ENCODE measurements around the gene TMTC2.

TMTC2 gene

GRCh38 chr12:83042441-83043200 lies 355.9 kb downstream of the TMTC2 start:
- TF ChIP-seq YY1 (IDR thresholded peaks at IDR 0.05; ENCODE audit: low read depth) (no peak), CREB1 (IDR thresholded peaks at IDR 0.05; ENCODE audit: low read depth) (no peak), CEBPB (IDR thresholded peaks at IDR 0.05) (no peak)

- TF ChIP-seq CREB1 (IDR thresholded peaks at IDR 0.05; ENCODE audit: low read depth) (no peak), YY1 (IDR thresholded peaks at IDR 0.05; ENCODE audit: low read depth) (no peak), ZBTB7A (IDR thresholded peaks at IDR 0.05; ENCODE audit: low read depth) (no peak), TCF12 (IDR thresholded peaks at IDR 0.05; ENCODE audit: low read depth) (no peak), NFIC (IDR thresholded peaks at IDR 0.05) (no peak), EP300 (IDR thresholded peaks at IDR 0.05; ENCODE audit: borderline replicate concordance) (no peak), FOXM1 (IDR thresholded peaks at IDR 0.05; ENCODE audit: borderline replicate concordance, low read depth) (no peak), RAD21 (IDR thresholded peaks at IDR 0.05; ENCODE audit: low read depth) (no peak), CEBPB (IDR thresholded peaks at IDR 0.05) (no peak), USF1 (IDR thresholded peaks at IDR 0.05) (no peak), TEAD4 (IDR thresholded peaks at IDR 0.05) (no peak), EGR1 (IDR thresholded peaks at IDR 0.05) (no peak), REST (IDR thresholded peaks at IDR 0.05; ENCODE audit: low read depth) (no peak), TAF1 (IDR thresholded peaks at IDR 0.05; ENCODE audit: low read depth) (no peak)
Measured at GRCh38 chr12:83044736-83045135, 358.0 kb downstream of the TMTC2 start.

- no peak for TF ChIP-seq EGR1 (IDR thresholded peaks at IDR 0.05)
- no peak for TF ChIP-seq TCF12 (IDR thresholded peaks at IDR 0.05; ENCODE audit: low read depth)
- TF ChIP-seq TAF1 (IDR thresholded peaks at IDR 0.05; ENCODE audit: low read depth): no peak
- TF ChIP-seq CEBPB (IDR thresholded peaks at IDR 0.05): no peak
- TF ChIP-seq TEAD4 (IDR thresholded peaks at IDR 0.05): no peak
- no peak for TF ChIP-seq YY1 (IDR thresholded peaks at IDR 0.05; ENCODE audit: low read depth)
- no peak for TF ChIP-seq NFIC (IDR thresholded peaks at IDR 0.05)
- no peak for TF ChIP-seq CREB1 (IDR thresholded peaks at IDR 0.05; ENCODE audit: low read depth)
- TF ChIP-seq ZBTB7A (IDR thresholded peaks at IDR 0.05; ENCODE audit: low read depth): no peak
Measured at GRCh38 chr12:83046019-83046418, 359.3 kb downstream of the TMTC2 start.

GRCh38 chr12:83049306-83049705 lies 362.6 kb downstream of the TMTC2 start:
- TF ChIP-seq TEAD4 (IDR thresholded peaks at IDR 0.05) (no peak), EP300 (IDR thresholded peaks at IDR 0.05; ENCODE audit: borderline replicate concordance) (no peak), REST (IDR thresholded peaks at IDR 0.05; ENCODE audit: low read depth) (no peak), FOXM1 (IDR thresholded peaks at IDR 0.05; ENCODE audit: borderline replicate concordance, low read depth) (no peak), TCF12 (IDR thresholded peaks at IDR 0.05; ENCODE audit: low read depth) (no peak), CEBPB (IDR thresholded peaks at IDR 0.05) (no peak), MAX (IDR thresholded peaks at IDR 0.05) (no peak), NFIC (IDR thresholded peaks at IDR 0.05) (no peak), USF1 (IDR thresholded peaks at IDR 0.05) (no peak), RAD21 (IDR thresholded peaks at IDR 0.05; ENCODE audit: low read depth) (no peak), CREB1 (IDR thresholded peaks at IDR 0.05; ENCODE audit: low read depth) (no peak), EGR1 (IDR thresholded peaks at IDR 0.05) (no peak), TAF1 (IDR thresholded peaks at IDR 0.05; ENCODE audit: low read depth) (no peak), YY1 (IDR thresholded peaks at IDR 0.05; ENCODE audit: low read depth) (no peak), ZBTB7A (IDR thresholded peaks at IDR 0.05; ENCODE audit: low read depth) (no peak)

- TF ChIP-seq MAX (IDR thresholded peaks at IDR 0.05): no peak
- no peak for TF ChIP-seq RAD21 (IDR thresholded peaks at IDR 0.05; ENCODE audit: low read depth)
- no peak for TF ChIP-seq EGR1 (IDR thresholded peaks at IDR 0.05)
- no peak for TF ChIP-seq CREB1 (IDR thresholded peaks at IDR 0.05; ENCODE audit: low read depth)
- no peak for TF ChIP-seq USF1 (IDR thresholded peaks at IDR 0.05)
- no peak for TF ChIP-seq NFIC (IDR thresholded peaks at IDR 0.05)
Measured at GRCh38 chr12:83052890-83053541, 366.3 kb downstream of the TMTC2 start.
